Fibroblast of peridontal ligament (primary cell): ENCODE data around the gene TARP.

Source experiments
- DNase-seq: peaks from one replicate; pipeline ENCODE4 v3.0.0-alpha.2; 2010; ENCODE audit errors: extremely low read depth

Gene TARP

GRCh38 chr7:38273286-38273995, at the start of gene TARP:
Gene TARP, minus strand, starts transcription at chr7:38273636.
- DNase-seq = no peak

- DNase-seq = no peak
Measured at GRCh38 chr7:38323156-38323555, 49.7 kb upstream of the TARP start.

- DNase-seq = no peak
Measured at GRCh38 chr7:38322461-38322860, 49.0 kb upstream of the TARP start.

GRCh38 chr7:38321967-38322366, 48.5 kb upstream of the TARP start:
- DNase-seq = no peak

- DNase-seq = peak; percentile 90
Measured at GRCh38 chr7:38321515-38321944, 48.1 kb upstream of the TARP start.

- DNase-seq = no peak
Measured at GRCh38 chr7:38321050-38321449, 47.6 kb upstream of the TARP start.

GRCh38 chr7:38319873-38320272, 46.4 kb upstream of the TARP start:
- no peak for DNase-seq

- peak; percentile 83 for DNase-seq
Measured at GRCh38 chr7:38318803-38319416, 45.5 kb upstream of the TARP start.

- no peak for DNase-seq
Measured at GRCh38 chr7:38318241-38318640, 44.8 kb upstream of the TARP start.

GRCh38 chr7:38317515-38317914, 44.1 kb upstream of the TARP start:
- DNase-seq = no peak

- DNase-seq = peak; percentile 56
Measured at GRCh38 chr7:38316733-38317360, 43.4 kb upstream of the TARP start.

- DNase-seq = no peak
Measured at GRCh38 chr7:38315410-38315809, 42.0 kb upstream of the TARP start.

GRCh38 chr7:38312821-38313220, 39.4 kb upstream of the TARP start:
- DNase-seq = no peak

GRCh38 chr7:38311329-38311937, 38.0 kb upstream of the TARP start:
- no peak for DNase-seq

- peak; percentile 36 for DNase-seq
Measured at GRCh38 chr7:38310591-38311101, 37.2 kb upstream of the TARP start.

GRCh38 chr7:38309555-38309954, 36.1 kb upstream of the TARP start:
- no peak for DNase-seq

- DNase-seq = no peak
Measured at GRCh38 chr7:38308140-38308539, 34.7 kb upstream of the TARP start.

- DNase-seq = no peak
Measured at GRCh38 chr7:38307640-38308039, 34.2 kb upstream of the TARP start.

GRCh38 chr7:38306914-38307313, 33.5 kb upstream of the TARP start:
- DNase-seq = no peak

GRCh38 chr7:38306171-38306570, 32.7 kb upstream of the TARP start:
- peak; percentile 66 for DNase-seq

GRCh38 chr7:38303866-38304265, 30.4 kb upstream of the TARP start:
- no peak for DNase-seq

- no peak for DNase-seq
Measured at GRCh38 chr7:38300175-38300574, 26.7 kb upstream of the TARP start.
